T-helper 1 cell (primary cell): ENCODE data around the gene MGAT3.

Source experiments
- DNase-seq, 5 donors: peaks; one replicate each; pipeline ENCODE4 v3.0.0-alpha.2; 2012 to 2020

Gene MGAT3

GRCh38 chr22:39534092-39534506 is 77.3 kb downstream of the MGAT3 start:
- DNase-seq: no peak

GRCh38 chr22:39534591-39535356 is 78.0 kb downstream of the MGAT3 start:
- DNase-seq: peak; percentile 55 to 78 (median 72)

GRCh38 chr22:39535357-39535725 is 78.5 kb downstream of the MGAT3 start:
- DNase-seq: no peak

- DNase-seq: no peak
These were observed 79.1 kb downstream of the MGAT3 start for GRCh38 chr22:39535831-39536449.

GRCh38 chr22:39536711-39537110 is 79.9 kb downstream of the MGAT3 start:
- no peak for DNase-seq

- DNase-seq: no peak
These were observed 81.2 kb downstream of the MGAT3 start for GRCh38 chr22:39537975-39538374.
